CD8-positive, alpha-beta memory T cell (primary cell): ENCODE data around the gene FAM13A. TPM values are rescaled to one million over a fixed set of nuclear protein-coding genes. Genes with fewer than 3 reads are reported as not detected.

Source experiments
- CTCF ChIA-PET: fragments of 350-600 bp; sonication (Branson Sonifier 250); formaldehyde crosslinking; loops from one replicate; lab custom pipeline; 2021; ENCODE audit warnings: antibody characterized with exemption; lab: Charles Lee
- POLR2A ChIA-PET: fragments of 350-600 bp; sonication (Branson Sonifier 250); formaldehyde crosslinking; loops from one replicate; lab custom pipeline; 2021; ENCODE audit warnings: antibody characterized with exemption; lab: Charles Lee
- DNase-seq, 5 donors: peaks; one replicate each; pipeline versions ENCODE4 v3.0.0 to v3.0.0-alpha.2; 2020 to 2022; ENCODE audit warnings: mixed read lengths in 1 of 5
- H3K27ac ChIP-seq: one replicate; pipeline ENCODE4 v1.7.0; 2013; ENCODE audit warnings: low read depth, mild to moderate bottlenecking, low read length, moderate library complexity
- H3K27me3 ChIP-seq: 2 replicates; pipeline ENCODE4 v1.7.0; 2013; ENCODE audit warnings: low read length, mild to moderate bottlenecking; ENCODE audit not compliant: insufficient read depth, poor library complexity, severe bottlenecking
- H3K36me3 ChIP-seq: 2 replicates; pipeline ENCODE4 v1.7.0; 2013; ENCODE audit warnings: mild to moderate bottlenecking, low read length, moderate library complexity; ENCODE audit not compliant: insufficient read depth
- H3K4me1 ChIP-seq: 2 replicates; pipeline ENCODE4 v1.7.0; 2013; ENCODE audit warnings: mild to moderate bottlenecking, low read length, moderate library complexity; ENCODE audit not compliant: insufficient read depth
- H3K4me3 ChIP-seq: 2 replicates; pipeline ENCODE4 v1.7.0; 2013; ENCODE audit warnings: mild to moderate bottlenecking, low read length
- H3K9me3 ChIP-seq: 2 replicates; pipeline ENCODE4 v1.7.0; 2013; ENCODE audit warnings: mild to moderate bottlenecking, low read length
- H3K27ac Mint-ChIP-seq, 8 donors: one replicate each; pipeline ENCODE4 v1.8.0; 2020 to 2021; ENCODE audit warnings: mixed read lengths in 8 of 8, mild to moderate bottlenecking in 6 of 8, inconsistent platforms in 3 of 8, moderate library complexity in 3 of 8
- H3K27me3 Mint-ChIP-seq, 2 donors: one replicate each; pipeline ENCODE4 v1.8.0; 2020 to 2021; ENCODE audit warnings: mixed read lengths in 2 of 2, mild to moderate bottlenecking in 1 of 2, moderate library complexity in 1 of 2
- H3K36me3 Mint-ChIP-seq, 3 donors: one replicate each; pipeline ENCODE4 v1.8.0; 2020 to 2021; ENCODE audit warnings: mixed read lengths in 3 of 3, inconsistent platforms in 1 of 3, mild to moderate bottlenecking in 1 of 3
- H3K4me1 Mint-ChIP-seq, 3 donors: one replicate each; pipeline ENCODE4 v1.8.0; 2020 to 2021; ENCODE audit warnings: mixed read lengths in 3 of 3, inconsistent platforms in 1 of 3, mild to moderate bottlenecking in 1 of 3
- H3K4me3 Mint-ChIP-seq, 7 donors: one replicate each; pipeline ENCODE4 v1.8.0; 2020 to 2021; ENCODE audit warnings: mixed read lengths in 7 of 7, mild to moderate bottlenecking in 6 of 7, moderate library complexity in 4 of 7, inconsistent platforms in 2 of 7
- H3K9me3 Mint-ChIP-seq, 5 donors: one replicate each; pipeline ENCODE4 v1.8.0; 2020 to 2022; ENCODE audit warnings: mixed read lengths in 5 of 5, mild to moderate bottlenecking in 3 of 5, moderate library complexity in 2 of 5, inconsistent platforms in 1 of 5
- polyA plus RNA-seq: library from polyadenylated mRNA; unstranded; fragments of 300-500 nt; fragmentation: Illumina TruSeq; gene quantifications from one replicate; pipeline ENCODE4 v1.2.3, GENCODE V29; 2021
- total RNA-seq, 2 experiments: library from RNA; stranded (reverse); gene quantifications; one replicate each; pipeline ENCODE4 v1.2.3, GENCODE V29; 2021

Gene FAM13A
- total and polyA plus RNA-seq, 3 experiments from 2014 or later, result 1.4 to 1.6 (median 1.4) TPM

DNA sequence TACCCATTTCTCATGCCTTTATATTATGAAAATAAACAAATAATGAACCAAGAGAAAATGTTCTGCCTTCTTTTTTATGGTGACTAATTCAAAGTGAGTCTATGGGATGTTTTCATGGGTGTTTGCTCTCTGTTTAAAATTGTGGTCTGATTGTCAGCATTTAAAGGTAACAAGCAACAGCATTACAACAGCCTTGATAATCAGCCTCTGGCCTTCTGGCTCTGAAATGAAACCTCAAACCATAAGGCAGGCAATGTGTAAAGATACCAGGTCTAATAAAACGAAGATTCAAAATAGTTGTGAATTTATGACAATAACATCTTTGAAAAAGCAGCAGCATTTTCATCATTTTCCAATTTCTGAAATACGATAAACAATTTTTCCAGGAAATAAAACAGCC is 63.7 kb downstream of the FAM13A start:
- no peaks in the 10 kb centered on the region for H3K36me3 ChIP-seq
- no peak overlapping the region for H3K27ac ChIP-seq
- H3K36me3 Mint-ChIP-seq, result no peaks in the 10 kb centered on the region
- no peaks in the 10 kb centered on the region for H3K4me1 ChIP-seq
- H3K4me3 Mint-ChIP-seq, result no peak overlapping the region
- H3K27me3 Mint-ChIP-seq, result no peaks in the 10 kb centered on the region
- CTCF ChIA-PET, result no interaction called here
- H3K4me3 ChIP-seq, result no peak overlapping the region
- POLR2A ChIA-PET, result no interaction called here
- no peaks in the 10 kb centered on the region for H3K4me1 Mint-ChIP-seq
- no peaks in the 10 kb centered on the region for H3K27me3 ChIP-seq
- H3K9me3 ChIP-seq, result no peaks in the 10 kb centered on the region
- H3K9me3 Mint-ChIP-seq, result no peaks in the 10 kb centered on the region
- no peak for DNase-seq
- H3K27ac Mint-ChIP-seq, result no peak overlapping the region

DNA sequence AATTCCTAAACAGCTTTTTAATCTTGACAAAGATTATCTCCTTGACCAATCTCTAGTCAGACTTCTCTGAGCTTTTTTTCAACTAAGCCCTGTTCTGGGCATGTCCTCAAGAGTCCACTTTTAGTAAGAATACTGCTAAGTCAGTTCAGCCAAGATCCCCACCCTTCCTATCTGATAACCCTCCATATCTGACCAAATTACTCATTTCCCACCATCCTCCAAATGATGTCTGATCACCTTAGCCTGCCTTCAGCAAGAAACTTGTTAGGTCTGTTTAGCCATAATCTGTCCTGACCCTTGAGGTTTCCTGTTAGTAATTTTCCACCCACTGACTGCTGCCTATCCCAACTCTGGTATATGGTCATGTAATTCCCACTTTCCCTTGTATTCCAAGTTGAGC is 65.2 kb downstream of the FAM13A start:
- H3K36me3 Mint-ChIP-seq, result no peaks in the 10 kb centered on the region
- CTCF ChIA-PET, result no interaction called here
- Histone ChIP-seq H3K27ac (no peak overlapping the region), H3K36me3 (no peaks in the 10 kb centered on the region), H3K9me3 (no peaks in the 10 kb centered on the region), H3K4me1 (no peaks in the 10 kb centered on the region), H3K4me3 (no peak overlapping the region), H3K27me3 (no peaks in the 10 kb centered on the region)
- POLR2A ChIA-PET, result no interaction called here
- no peaks in the 10 kb centered on the region for H3K27me3 Mint-ChIP-seq
- no peak overlapping the region for H3K27ac Mint-ChIP-seq
- H3K4me1 Mint-ChIP-seq, result no peaks in the 10 kb centered on the region
- no peak for DNase-seq
- peaks cover 0 to 3% (median 0%) of the 10 kb centered on the region in 5 donors for H3K9me3 Mint-ChIP-seq
- no peak overlapping the region for H3K4me3 Mint-ChIP-seq

DNA sequence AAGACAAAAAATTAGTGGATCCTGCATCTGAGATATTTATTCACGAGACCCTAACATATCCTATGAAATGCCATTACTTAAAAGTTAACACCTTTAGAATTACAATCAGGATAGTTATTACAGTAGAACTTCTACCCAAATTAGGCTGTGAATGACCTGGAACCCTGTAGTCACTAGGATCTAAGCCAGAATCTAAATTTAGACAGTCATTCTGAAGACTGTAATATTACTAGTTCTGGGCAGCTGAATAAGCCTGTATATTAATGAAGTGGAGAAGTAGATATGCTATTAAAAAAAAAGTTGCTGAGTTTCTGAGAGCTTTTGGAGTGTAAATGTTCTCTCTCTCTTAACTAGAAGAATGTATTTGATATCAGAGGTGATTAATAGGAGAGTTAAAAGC is 67.0 kb downstream of the FAM13A start:
- CTCF ChIA-PET, result interaction anchor here (1.6 kb wide), 1 partner anchor 171 kb away, joined by 5 read pairs; no protein-coding TSS in a partner anchor
- POLR2A ChIA-PET, result no interaction called here
- no peak for DNase-seq
- peaks cover 0 to 3% (median 0%) of the 10 kb centered on the region in 5 donors for H3K9me3 Mint-ChIP-seq
- no peak overlapping the region for H3K4me3 ChIP-seq
- no peaks in the 10 kb centered on the region for H3K9me3 ChIP-seq
- H3K27ac Mint-ChIP-seq, result no peak overlapping the region
- no peaks in the 10 kb centered on the region for H3K4me1 ChIP-seq
- no peak overlapping the region for H3K27ac ChIP-seq
- H3K27me3 Mint-ChIP-seq, result no peaks in the 10 kb centered on the region
- no peaks in the 10 kb centered on the region for H3K4me1 Mint-ChIP-seq
- H3K27me3 ChIP-seq, result no peaks in the 10 kb centered on the region
- H3K36me3 Mint-ChIP-seq, result no peaks in the 10 kb centered on the region
- H3K4me3 Mint-ChIP-seq, result no peak overlapping the region
- H3K36me3 ChIP-seq, result no peaks in the 10 kb centered on the region

DNA sequence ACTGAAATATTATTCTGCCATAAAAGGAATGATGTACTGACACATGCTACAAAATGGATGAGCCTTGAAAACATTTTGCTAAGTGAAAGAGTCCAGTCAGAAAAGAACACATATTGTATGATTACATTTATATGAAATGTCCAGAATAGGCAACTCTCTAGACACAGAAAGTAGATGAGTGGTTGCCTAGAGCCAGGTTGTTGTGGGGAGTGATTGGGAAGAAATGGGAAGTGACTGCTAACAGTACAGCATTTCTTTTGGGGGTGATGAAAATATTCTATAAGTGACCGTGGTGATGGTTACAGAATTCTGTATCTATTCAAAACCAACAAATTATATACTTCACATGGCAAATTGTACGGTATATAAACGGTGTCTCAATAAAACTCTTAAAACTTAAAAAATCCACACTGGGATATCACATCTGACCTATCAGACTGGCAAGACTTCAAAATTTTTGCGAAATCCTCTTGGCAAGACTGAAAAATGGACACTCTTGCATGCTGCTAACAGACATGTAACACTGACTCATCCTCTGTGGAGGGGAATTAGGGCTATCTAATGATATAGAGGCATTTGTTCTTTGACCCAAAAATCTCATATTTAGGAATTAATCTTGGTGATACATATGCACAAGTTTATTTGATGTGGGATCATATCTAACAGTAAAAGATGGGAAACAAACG is 71.8 kb downstream of the FAM13A start:
- ChIA-PET CTCF (no interaction called here), POLR2A (no interaction called here)
- no peaks in the 10 kb centered on the region for H3K9me3 ChIP-seq
- no peaks in the 10 kb centered on the region for H3K4me1 Mint-ChIP-seq
- peaks cover 0 to 3% (median 0%) of the 10 kb centered on the region in 5 donors for H3K9me3 Mint-ChIP-seq
- no peak overlapping the region for H3K27ac ChIP-seq
- H3K4me3 Mint-ChIP-seq, result no peak overlapping the region
- no peak for DNase-seq
- H3K27ac Mint-ChIP-seq, result no peak overlapping the region
- no peaks in the 10 kb centered on the region for H3K4me1 ChIP-seq
- H3K36me3 ChIP-seq, result no peaks in the 10 kb centered on the region
- no peak overlapping the region for H3K4me3 ChIP-seq
- no peaks in the 10 kb centered on the region for H3K36me3 Mint-ChIP-seq
- peaks cover 0 to 4% of the 10 kb centered on the region in 2 donors for H3K27me3 Mint-ChIP-seq
- no peaks in the 10 kb centered on the region for H3K27me3 ChIP-seq

DNA sequence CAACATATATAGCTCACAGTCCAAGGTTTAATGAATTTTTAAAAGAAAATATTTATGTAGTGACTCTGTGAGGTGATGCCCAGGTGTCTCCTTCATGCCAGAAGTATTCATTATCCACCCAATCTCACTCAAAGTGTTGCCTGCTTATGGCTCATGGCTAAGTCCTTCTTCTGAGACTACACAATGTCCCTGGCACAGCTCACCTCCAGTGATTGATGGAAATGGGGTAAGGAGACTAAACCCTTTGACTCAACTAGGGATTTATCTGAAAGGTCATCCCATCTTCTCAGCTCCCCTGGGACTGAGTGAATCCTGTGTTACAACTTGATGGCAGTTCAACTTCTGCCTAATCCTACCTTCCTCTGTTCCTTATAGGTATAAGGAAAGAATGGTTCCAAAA is 74.2 kb downstream of the FAM13A start:
- Mint-ChIP-seq H3K9me3 (peaks cover 0 to 3% (median 0%) of the 10 kb centered on the region in 5 donors), H3K4me1 (no peaks in the 10 kb centered on the region), H3K36me3 (no peaks in the 10 kb centered on the region), H3K27ac (no peak overlapping the region), H3K4me3 (no peak overlapping the region), H3K27me3 (peaks cover 0 to 7% of the 10 kb centered on the region in 2 donors)
- no peaks in the 10 kb centered on the region for H3K36me3 ChIP-seq
- H3K9me3 ChIP-seq, result no peaks in the 10 kb centered on the region
- H3K27ac ChIP-seq, result no peak overlapping the region
- POLR2A ChIA-PET, result no interaction called here
- H3K27me3 ChIP-seq, result no peaks in the 10 kb centered on the region
- no peak for DNase-seq
- no peak overlapping the region for H3K4me3 ChIP-seq
- no peaks in the 10 kb centered on the region for H3K4me1 ChIP-seq
- CTCF ChIA-PET, result no interaction called here

DNA sequence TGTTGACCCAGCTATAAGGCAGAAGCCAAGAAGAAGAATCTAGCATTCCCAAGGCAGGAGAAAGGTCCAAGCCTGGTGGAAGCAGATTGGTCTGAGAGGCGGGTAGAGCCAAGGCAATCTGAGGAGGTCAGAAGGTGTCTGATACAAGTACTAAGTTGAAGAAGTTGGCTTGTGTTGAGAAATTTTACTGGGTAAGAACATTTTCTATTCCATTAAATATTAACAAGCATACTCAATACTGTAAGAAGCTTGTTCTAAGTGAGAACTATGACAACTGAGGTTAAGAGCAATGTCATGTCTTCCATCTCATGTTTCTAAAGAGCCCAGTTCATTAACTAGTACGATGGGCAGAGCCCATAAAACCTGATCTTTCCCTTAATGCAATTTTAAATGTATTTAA is 75.0 kb downstream of the FAM13A start:
- Mint-ChIP-seq H3K27ac (no peak overlapping the region), H3K27me3 (peaks cover 0 to 7% of the 10 kb centered on the region in 2 donors), H3K9me3 (no peaks in the 10 kb centered on the region), H3K4me3 (no peak overlapping the region), H3K36me3 (no peaks in the 10 kb centered on the region), H3K4me1 (no peaks in the 10 kb centered on the region)
- Histone ChIP-seq H3K27ac (no peak overlapping the region), H3K4me1 (no peaks in the 10 kb centered on the region), H3K27me3 (no peaks in the 10 kb centered on the region), H3K4me3 (no peak overlapping the region), H3K9me3 (no peaks in the 10 kb centered on the region), H3K36me3 (no peaks in the 10 kb centered on the region)
- no peak for DNase-seq
- ChIA-PET POLR2A (no interaction called here), CTCF (no interaction called here)

DNA sequence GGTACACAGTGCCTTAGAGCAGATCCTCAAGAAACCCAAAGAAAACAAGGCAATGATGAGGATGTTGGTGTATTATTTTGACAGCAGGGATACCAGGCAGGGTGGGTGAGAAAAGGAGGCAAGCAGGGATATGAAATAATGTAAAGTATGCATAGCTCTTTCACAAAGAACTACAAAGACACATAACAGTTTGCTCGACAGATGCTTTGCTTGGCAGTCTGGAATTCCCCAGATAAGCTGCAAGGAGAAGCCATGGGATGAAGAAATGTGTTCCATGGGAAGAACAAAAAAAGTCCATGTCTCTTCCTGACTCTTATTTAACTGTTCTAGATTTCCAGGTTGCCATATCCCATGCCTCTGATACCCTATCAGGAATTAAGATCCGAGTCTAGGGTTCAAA is 75.4 kb downstream of the FAM13A start:
- Mint-ChIP-seq H3K4me1 (no peaks in the 10 kb centered on the region), H3K36me3 (no peaks in the 10 kb centered on the region), H3K4me3 (no peak overlapping the region), H3K27me3 (peaks cover 0 to 7% of the 10 kb centered on the region in 2 donors), H3K9me3 (no peaks in the 10 kb centered on the region), H3K27ac (no peak overlapping the region)
- POLR2A ChIA-PET, result no interaction called here
- CTCF ChIA-PET, result no interaction called here
- DNase-seq, result no peak
- Histone ChIP-seq H3K27ac (no peak overlapping the region), H3K9me3 (no peaks in the 10 kb centered on the region), H3K4me1 (no peaks in the 10 kb centered on the region), H3K36me3 (no peaks in the 10 kb centered on the region), H3K27me3 (no peaks in the 10 kb centered on the region), H3K4me3 (no peak overlapping the region)

DNA sequence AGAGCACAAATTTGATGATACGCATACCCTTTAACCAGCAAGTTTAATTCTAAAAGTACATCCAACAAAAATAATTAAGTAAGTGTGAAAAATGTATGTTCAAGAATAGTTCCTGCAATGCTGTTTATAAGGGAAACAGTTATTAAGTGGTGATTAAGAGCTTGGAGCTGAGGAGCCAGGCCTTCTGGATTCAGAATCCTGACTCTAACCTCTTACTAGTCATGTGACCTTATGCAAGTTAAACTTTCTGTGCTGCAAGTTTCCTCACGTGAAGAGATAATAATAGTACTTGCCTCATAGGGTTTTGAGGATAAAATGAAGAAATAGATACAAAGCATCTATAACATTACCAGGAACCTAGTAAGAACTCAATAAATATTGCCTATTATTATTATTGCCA is 77.7 kb downstream of the FAM13A start:
- no peaks in the 10 kb centered on the region for H3K4me1 Mint-ChIP-seq
- H3K4me3 Mint-ChIP-seq, result no peak overlapping the region
- Histone ChIP-seq H3K4me3 (no peak overlapping the region), H3K36me3 (no peaks in the 10 kb centered on the region), H3K27me3 (no peaks in the 10 kb centered on the region), H3K27ac (no peak overlapping the region), H3K4me1 (no peaks in the 10 kb centered on the region), H3K9me3 (no peaks in the 10 kb centered on the region)
- H3K9me3 Mint-ChIP-seq, result no peaks in the 10 kb centered on the region
- no peak for DNase-seq
- CTCF ChIA-PET, result no interaction called here
- H3K36me3 Mint-ChIP-seq, result no peaks in the 10 kb centered on the region
- POLR2A ChIA-PET, result no interaction called here
- H3K27ac Mint-ChIP-seq, result no peak overlapping the region
- H3K27me3 Mint-ChIP-seq, result peaks cover 0 to 24% of the 10 kb centered on the region in 2 donors
